ENCODE results near the gene ZNF423. TPM values are rescaled to one million over a fixed set of nuclear protein-coding genes. Genes with fewer than 3 reads are reported as not detected.

The ZNF423 gene
- total RNA-seq, 1 donor from 2014 or later = 11.9 TPM

- DNase-seq = no peak
- TF ChIP-seq CTCF (IDR thresholded peaks at IDR 0.05) = no peak
Measured at GRCh38 chr16:49837688-49838410, 18.1 kb downstream of the ZNF423 start.

GRCh38 chr16:49836668-49837067 lies 19.2 kb downstream of the ZNF423 start:
- H3K4me3 ChIP-seq = no peak overlapping the region
- intact Hi-C loops (cut with DNase I) = no loop called here
- H3K27ac ChIP-seq = peak overlapping the region; percentile 75
- H3K4me1 ChIP-seq = peaks cover 30% of the 10 kb centered on the region
- ATAC-seq = no peak
- DNase-seq = no peak
- TF ChIP-seq CTCF (IDR thresholded peaks at IDR 0.05) = no peak
- H3K9me3 ChIP-seq = no peaks in the 10 kb centered on the region
- peaks cover 5% of the 10 kb centered on the region for H3K27me3 ChIP-seq
- no peaks in the 10 kb centered on the region for H3K36me3 ChIP-seq

More at GRCh38 chr16:49837688-49838410, 18.1 kb downstream of the ZNF423 start:
- Histone ChIP-seq H3K36me3 (no peaks in the 10 kb centered on the region), H3K9me3 (no peaks in the 10 kb centered on the region), H3K27me3 (peaks cover 5% of the 10 kb centered on the region), H3K4me3 (no peak overlapping the region), H3K4me1 (peaks cover 30% of the 10 kb centered on the region), H3K27ac (peak overlapping the region; percentile 6)
- ATAC-seq = no peak
- intact Hi-C loops (cut with DNase I) = no loop called here

- peak overlapping the region; percentile 75 for H3K27ac ChIP-seq
- intact Hi-C loops (cut with DNase I) = no loop called here
- DNase-seq = no peak
- ATAC-seq = no peak
- TF ChIP-seq CTCF (IDR thresholded peaks at IDR 0.05) = no peak
- no peak overlapping the region for H3K4me3 ChIP-seq
- peaks cover 30% of the 10 kb centered on the region for H3K4me1 ChIP-seq
- no peaks in the 10 kb centered on the region for H3K9me3 ChIP-seq
- H3K27me3 ChIP-seq = peaks cover 5% of the 10 kb centered on the region
- no peaks in the 10 kb centered on the region for H3K36me3 ChIP-seq
Measured at GRCh38 chr16:49836218-49836617, 19.7 kb downstream of the ZNF423 start.

- peaks cover 30% of the 10 kb centered on the region for H3K4me1 ChIP-seq
- intact Hi-C loops (cut with DNase I) = no loop called here
- H3K4me3 ChIP-seq = no peak overlapping the region
- no peaks in the 10 kb centered on the region for H3K9me3 ChIP-seq
- H3K27ac ChIP-seq = peak overlapping the region; percentile 75
- no peak for DNase-seq
- TF ChIP-seq CTCF (IDR thresholded peaks at IDR 0.05) = no peak
- H3K36me3 ChIP-seq = no peaks in the 10 kb centered on the region
- H3K27me3 ChIP-seq = peaks cover 5% of the 10 kb centered on the region
- ATAC-seq = no peak
Measured at GRCh38 chr16:49835161-49835777, 20.6 kb downstream of the ZNF423 start.

- Histone ChIP-seq H3K27me3 (peaks cover 5% of the 10 kb centered on the region), H3K27ac (peak overlapping the region; percentile 75), H3K9me3 (no peaks in the 10 kb centered on the region), H3K4me3 (no peak overlapping the region), H3K36me3 (no peaks in the 10 kb centered on the region), H3K4me1 (peaks cover 30% of the 10 kb centered on the region)
- ATAC-seq (peak; percentile 40), DNase-seq (no peak)
- intact Hi-C loops (cut with DNase I) = no loop called here
- no peak for TF ChIP-seq CTCF (IDR thresholded peaks at IDR 0.05)
Measured at GRCh38 chr16:49834531-49835151, 21.3 kb downstream of the ZNF423 start.
